Stromal cell of bone marrow (primary cell): ENCODE data around the gene ROR2.

ENCODE experiments used
- DNase-seq: peaks from one replicate; pipeline ENCODE4 v3.0.0-alpha.2; 2012; ENCODE audit warnings: low read depth

Gene ROR2

GRCh38 chr9:91900055-91900796, 49.8 kb downstream of the ROR2 start:
- no peak for DNase-seq

GRCh38 chr9:91899594-91899993, 50.4 kb downstream of the ROR2 start:
- no peak for DNase-seq

GRCh38 chr9:91899219-91899563, 50.8 kb downstream of the ROR2 start:
- no peak for DNase-seq

GRCh38 chr9:91898451-91899218, 51.4 kb downstream of the ROR2 start:
- no peak for DNase-seq

GRCh38 chr9:91897201-91897600, 52.8 kb downstream of the ROR2 start:
- no peak for DNase-seq

- DNase-seq, result no peak
These were observed 53.4 kb downstream of the ROR2 start for GRCh38 chr9:91896513-91897121.

- DNase-seq, result no peak
These were observed 53.9 kb downstream of the ROR2 start for GRCh38 chr9:91896097-91896496.

GRCh38 chr9:91894536-91894935, 55.5 kb downstream of the ROR2 start:
- no peak for DNase-seq

- DNase-seq, result no peak
These were observed 56.0 kb downstream of the ROR2 start for GRCh38 chr9:91894023-91894422.

GRCh38 chr9:91891915-91892314, 58.1 kb downstream of the ROR2 start:
- no peak for DNase-seq

GRCh38 chr9:91890662-91891061, 59.4 kb downstream of the ROR2 start:
- DNase-seq, result no peak

GRCh38 chr9:91889161-91889911, 60.7 kb downstream of the ROR2 start:
- no peak for DNase-seq

GRCh38 chr9:91886414-91887076, 63.5 kb downstream of the ROR2 start:
- DNase-seq, result no peak

GRCh38 chr9:91885746-91886413, 64.1 kb downstream of the ROR2 start:
- DNase-seq, result no peak

- DNase-seq, result no peak
These were observed 65.0 kb downstream of the ROR2 start for GRCh38 chr9:91884696-91885687.

GRCh38 chr9:91884153-91884552, 65.9 kb downstream of the ROR2 start:
- no peak for DNase-seq

- DNase-seq, result no peak
These were observed 66.5 kb downstream of the ROR2 start for GRCh38 chr9:91883503-91883902.

- no peak for DNase-seq
These were observed 67.4 kb downstream of the ROR2 start for GRCh38 chr9:91882627-91883026.

GRCh38 chr9:91880378-91880972, 69.6 kb downstream of the ROR2 start:
- no peak for DNase-seq

GRCh38 chr9:91879231-91879630, 70.8 kb downstream of the ROR2 start:
- DNase-seq, result no peak
